NCI-H2196 treated with DMSO at 0.1 percent for 48 hours (cell line): ENCODE measurements around the gene MPC1.
"Not testable (repeated sequence)": the region's sequence is repeated elsewhere in the genome, so short reads cannot be mapped to it uniquely, and the experiment has no call there.

Source experiments
- DNase-seq: peaks from one replicate; lab custom pipeline; 2025; ENCODE audit not compliant: unreplicated experiment; lab: John Stamatoyannopoulos, UW

Gene MPC1

DNA sequence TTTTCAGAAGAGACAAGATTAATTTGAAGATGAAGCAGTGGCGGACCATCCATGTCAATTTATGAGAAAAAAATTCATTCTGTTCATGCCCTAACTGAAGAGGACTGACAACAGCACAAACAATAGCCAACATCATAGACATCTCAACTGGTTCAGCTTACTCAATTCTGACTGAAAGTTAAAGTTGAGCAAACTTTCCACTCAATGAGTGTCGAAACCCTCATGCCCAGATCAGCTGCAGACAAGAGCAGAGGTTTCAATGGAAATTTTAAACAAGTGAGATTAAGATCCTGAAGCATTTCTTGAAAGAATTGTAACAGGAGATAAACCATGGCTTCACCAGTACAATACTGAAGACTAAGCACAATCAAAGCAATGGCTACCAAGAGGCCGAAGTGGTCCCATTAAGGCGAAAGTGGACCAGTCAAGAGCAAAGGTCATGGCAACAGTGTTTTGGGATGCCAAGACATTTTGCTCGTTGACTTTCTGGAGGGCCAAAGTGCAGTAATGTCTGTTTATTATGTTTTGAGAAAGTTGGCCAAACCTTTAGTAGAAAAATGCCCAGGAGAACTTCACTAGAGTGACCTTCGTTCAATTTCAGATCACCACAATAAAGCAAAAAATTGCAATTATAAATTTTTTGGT, 34.3 kb downstream of the MPC1 start:
- no peak for DNase-seq

DNA sequence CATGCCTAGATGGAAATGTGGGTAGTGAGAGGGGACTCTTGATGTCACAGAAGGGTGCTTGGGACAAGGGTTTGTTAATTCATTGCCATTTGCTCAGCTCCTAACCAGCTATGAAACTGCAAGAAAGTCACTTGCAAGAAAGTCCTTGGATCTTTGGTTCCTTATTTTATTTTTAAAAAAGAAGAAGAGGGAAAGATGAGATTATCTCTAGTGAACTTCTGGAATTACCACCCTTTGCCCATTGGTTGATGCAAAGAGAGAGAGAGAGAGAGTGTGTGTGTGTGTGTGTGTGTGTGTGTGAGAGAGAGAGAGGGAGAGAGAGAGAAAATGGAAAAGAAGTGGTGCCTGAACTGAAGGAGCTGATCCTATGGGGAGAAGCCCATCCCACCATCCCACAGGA, 35.8 kb downstream of the MPC1 start:
- no peak for DNase-seq

GRCh38 chr6:166346449-166346848, 36.3 kb downstream of the MPC1 start:
- DNase-seq = no peak

- DNase-seq = not testable (repeated sequence)
These were observed 37.1 kb downstream of the MPC1 start for GRCh38 chr6:166345672-166346071.

- not testable (repeated sequence) for DNase-seq
These were observed 37.8 kb downstream of the MPC1 start for GRCh38 chr6:166344921-166345320.

DNA sequence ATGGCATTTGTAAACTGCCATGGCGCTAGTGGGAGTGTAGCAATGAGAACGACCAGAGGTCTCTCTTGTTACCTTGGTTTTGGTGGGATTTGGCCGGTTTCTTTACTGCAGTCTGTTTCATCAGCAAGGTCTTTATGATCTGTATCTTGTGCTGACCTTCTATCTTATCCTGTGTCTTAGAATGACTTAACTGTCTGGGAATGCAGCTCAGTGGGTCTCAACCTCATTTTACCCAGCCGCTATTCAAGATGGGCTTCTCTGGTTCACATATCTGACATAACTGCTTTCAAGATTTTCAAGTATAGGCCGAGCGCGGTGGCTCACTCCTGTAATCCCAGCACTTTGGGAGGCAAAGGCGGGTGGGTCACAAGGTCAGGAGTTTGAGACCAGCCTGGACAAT, 38.5 kb downstream of the MPC1 start:
- no peak for DNase-seq

- no peak for DNase-seq
These were observed 39.6 kb downstream of the MPC1 start for GRCh38 chr6:166343150-166343487.

DNA sequence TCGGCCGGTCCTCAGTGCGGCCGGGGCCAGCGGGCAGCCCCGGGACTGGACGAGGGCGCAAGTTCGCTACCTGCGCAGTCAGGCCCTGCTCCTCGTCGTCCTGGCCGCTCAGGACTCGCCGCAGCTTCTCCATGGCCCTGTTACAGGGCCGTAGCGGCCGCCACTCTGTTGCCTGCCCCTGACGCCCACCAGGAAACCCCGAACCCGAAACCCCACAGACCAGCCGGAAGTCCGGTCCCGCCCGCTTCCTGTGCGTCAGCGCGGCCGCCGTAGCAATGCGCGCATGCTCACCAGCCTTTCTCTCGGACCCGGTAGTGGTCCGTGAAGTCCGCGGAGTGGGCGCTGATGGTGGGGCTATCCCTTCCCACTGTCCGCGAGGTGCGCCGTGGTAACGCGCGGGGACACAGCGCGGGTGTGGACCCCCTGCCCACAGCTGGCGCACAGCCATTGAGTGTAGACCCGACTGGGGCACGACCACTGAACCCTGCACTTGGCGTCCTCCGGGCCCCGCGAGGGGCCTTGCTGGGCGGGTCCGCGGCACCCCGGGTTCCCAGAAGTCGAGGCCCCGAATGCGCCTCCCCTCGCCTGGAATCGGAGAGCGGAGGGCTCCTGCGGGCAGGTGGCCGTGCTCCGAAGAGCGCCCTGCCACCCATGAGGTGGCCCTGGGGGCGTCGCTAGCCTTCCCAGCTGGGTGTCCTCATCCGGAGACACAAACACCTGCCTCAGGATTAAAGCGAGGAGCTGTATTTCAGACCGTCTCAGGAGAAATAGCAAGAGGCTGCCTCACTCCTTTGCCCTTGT, 40.2 kb downstream of the MPC1 start, which contains the start of gene SFT2D1:
Gene SFT2D1, minus strand, starts transcription at position 197 of the 801 bp plus-strand sequence. Its CDS starts 64 bp downstream, at position 133.
- peak; percentile 30 for DNase-seq

DNA sequence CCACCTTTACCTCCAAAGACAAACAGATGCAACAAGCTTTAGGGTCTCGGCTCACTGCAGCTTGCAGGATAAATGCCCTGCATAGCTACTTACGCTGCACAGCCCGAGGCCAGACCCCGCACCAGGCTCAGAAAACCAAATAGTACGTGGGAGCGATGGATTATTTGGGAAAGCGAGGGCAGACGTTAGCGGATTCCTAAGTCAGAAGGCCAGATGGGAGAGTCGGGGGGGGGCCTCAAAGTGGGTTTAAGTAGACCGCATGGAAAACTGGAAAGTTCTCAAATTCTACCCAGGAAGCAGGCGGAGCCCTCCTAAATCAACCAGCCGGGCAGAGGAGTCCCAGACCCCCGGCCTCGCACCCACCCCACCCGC, 40.8 kb downstream of the MPC1 start:
- DNase-seq = no peak

- no peak for DNase-seq
These were observed 41.3 kb downstream of the MPC1 start for GRCh38 chr6:166341464-166341863.

GRCh38 chr6:166338854-166339253, 43.9 kb downstream of the MPC1 start:
- no peak for DNase-seq

- no peak for DNase-seq
These were observed 45.9 kb downstream of the MPC1 start for GRCh38 chr6:166336847-166337246.

GRCh38 chr6:166335378-166336302, 47.1 kb downstream of the MPC1 start:
- DNase-seq = no peak

- DNase-seq = no peak
These were observed 47.9 kb downstream of the MPC1 start for GRCh38 chr6:166334878-166335277.

GRCh38 chr6:166333172-166333995, 49.4 kb downstream of the MPC1 start:
- DNase-seq = no peak

DNA sequence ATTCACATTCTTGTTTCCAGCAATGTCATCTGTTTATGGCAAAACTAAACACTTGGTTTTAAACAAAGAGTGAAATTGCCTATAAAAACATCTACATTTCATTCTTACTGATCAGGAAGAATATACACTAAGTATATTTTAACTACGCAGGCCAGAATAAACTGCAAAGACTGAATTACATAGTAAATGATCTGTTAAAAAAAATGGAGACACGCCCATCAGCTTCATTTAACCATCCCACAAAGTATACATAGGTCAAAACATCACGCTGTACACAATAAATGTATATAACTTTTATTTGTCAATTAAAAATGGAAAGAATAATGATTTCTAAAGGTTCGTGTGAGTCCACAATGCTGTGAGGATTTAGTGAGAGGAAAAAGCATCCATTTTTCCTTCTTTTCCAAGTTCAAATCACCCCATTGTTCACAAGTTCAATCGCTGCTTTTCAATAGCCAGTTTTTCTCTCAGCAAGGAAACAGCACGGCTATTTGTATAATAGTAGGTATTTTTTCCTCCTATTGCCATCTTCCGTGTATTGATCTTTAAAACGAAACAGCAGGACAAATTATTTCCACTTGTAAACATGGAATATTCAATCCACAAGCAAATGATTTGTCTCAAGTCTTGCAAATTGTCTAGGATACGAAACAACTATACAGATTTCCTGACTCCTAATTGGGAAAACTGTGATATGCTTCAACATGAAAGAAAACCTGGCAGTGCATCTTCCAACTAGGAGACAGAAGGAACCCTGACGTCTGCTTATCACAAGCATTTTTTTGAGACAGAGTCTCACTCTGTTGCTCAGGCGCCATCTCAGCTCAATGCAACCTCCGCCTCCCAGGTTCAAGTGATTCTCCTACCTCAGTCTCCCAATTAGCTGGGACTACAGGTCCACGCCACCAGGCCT, 51.0 kb downstream of the MPC1 start:
- DNase-seq = no peak

DNA sequence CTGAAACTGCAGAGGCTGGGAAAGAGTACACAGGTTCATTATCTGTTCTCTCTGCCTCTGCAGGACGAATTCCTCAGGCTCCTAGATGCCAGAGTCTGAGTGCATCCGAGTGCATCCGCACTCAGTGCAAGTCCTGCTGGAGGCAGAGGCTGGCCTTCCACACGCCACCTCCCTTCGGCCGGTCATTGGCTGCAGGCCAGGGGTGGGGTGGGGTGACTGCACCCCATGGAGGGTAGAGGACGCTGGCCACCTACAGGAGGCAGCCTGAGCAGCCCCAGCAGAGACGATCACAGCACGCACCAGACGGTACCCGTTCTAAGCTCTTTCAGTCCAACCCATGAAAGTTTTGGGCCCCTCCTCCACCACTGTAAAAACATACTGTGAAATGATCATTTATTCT, 52.1 kb downstream of the MPC1 start:
- DNase-seq = no peak

DNA sequence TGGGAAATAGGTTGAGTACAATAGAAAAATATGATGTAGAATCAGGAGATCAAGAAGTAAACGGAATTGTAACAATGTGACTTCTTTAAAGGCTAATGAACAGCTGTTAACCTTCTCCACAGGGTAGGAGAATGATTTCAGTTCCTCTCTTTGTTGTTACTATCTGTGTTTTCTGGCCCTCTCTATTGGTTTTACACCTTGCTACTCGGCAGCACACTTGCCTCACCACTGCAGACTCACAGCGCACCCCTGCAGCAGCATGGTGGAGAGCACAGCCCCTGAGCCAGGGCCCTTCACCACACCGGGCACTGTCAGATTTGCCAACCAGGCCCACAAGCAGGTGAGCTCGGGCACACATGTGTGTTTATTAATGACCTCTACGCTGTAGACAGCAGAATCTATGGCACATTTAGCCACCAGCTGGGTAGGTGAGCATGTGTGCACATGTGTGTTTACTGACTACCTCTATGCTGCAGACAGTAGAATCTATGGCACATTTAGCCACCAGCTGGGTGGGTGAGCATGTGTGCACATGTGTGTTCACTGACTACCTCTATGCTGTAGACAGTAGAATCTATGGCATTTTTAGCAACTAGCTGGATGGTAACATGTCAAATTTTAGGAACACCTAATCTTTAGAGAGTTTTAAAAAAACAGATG, 57.2 kb downstream of the MPC1 start:
- no peak for DNase-seq

- DNase-seq = no peak
These were observed 59.3 kb downstream of the MPC1 start for GRCh38 chr6:166323395-166323794.
